KMS-11 (cell line): ENCODE results near the gene FIGLA.

Source experiments
- H2AFZ ChIP-seq: fragments of 200-600 bp; sonication (generic); 2 replicates; pipeline ENCODE4 v1.6.1; 2016; ENCODE audit warnings: antibody characterized with exemption, mixed run types, low read depth
- H3K27ac ChIP-seq: fragments of 200-600 bp; sonication (generic); 2 replicates; pipeline ENCODE4 v1.6.1; 2016; ENCODE audit warnings: mild to moderate bottlenecking, mixed run types
- H3K27me3 ChIP-seq: fragments of 200-600 bp; sonication (generic); 2 replicates; pipeline ENCODE4 v1.6.1; 2017; ENCODE audit warnings: mild to moderate bottlenecking, low read depth, mixed run types, moderate library complexity; ENCODE audit not compliant: insufficient read depth
- H3K36me3 ChIP-seq: fragments of 200-600 bp; sonication (generic); 2 replicates; pipeline ENCODE4 v1.6.1; 2017; ENCODE audit warnings: mild to moderate bottlenecking, mixed run types; ENCODE audit not compliant: insufficient read depth
- H3K4me1 ChIP-seq: fragments of 200-600 bp; sonication (generic); 2 replicates; pipeline ENCODE4 v1.6.1; 2016; ENCODE audit warnings: mild to moderate bottlenecking, low read depth, mixed run types; ENCODE audit not compliant: poor library complexity, severe bottlenecking
- H3K4me2 ChIP-seq: fragments of 200-600 bp; sonication (generic); 2 replicates; pipeline ENCODE4 v1.7.0; 2016; ENCODE audit warnings: mild to moderate bottlenecking, mixed run types
- H3K4me3 ChIP-seq: fragments of 200-600 bp; sonication (generic); IDR thresholded peaks from 2 replicates; pipeline ENCODE4 v1.6.1; 2017; ENCODE audit warnings: low read depth, low read length, mixed read lengths; ENCODE audit not compliant: insufficient read depth
- H3K79me2 ChIP-seq: fragments of 200-600 bp; sonication (generic); 2 replicates; pipeline ENCODE4 v1.6.1; 2016; ENCODE audit warnings: low read depth, mixed run types; ENCODE audit not compliant: insufficient read depth
- H3K9ac ChIP-seq: fragments of 200-600 bp; sonication (generic); 2 replicates; pipeline ENCODE4 v1.6.1; 2016; ENCODE audit warnings: mild to moderate bottlenecking, mixed run types
- H4K20me1 ChIP-seq: fragments of 200-600 bp; sonication (generic); 2 replicates; pipeline ENCODE4 v1.6.1; 2016; ENCODE audit warnings: mild to moderate bottlenecking, mixed run types; ENCODE audit not compliant: insufficient read depth
- TF ChIP-seq, protein P1 (sequence below): fragments of 200-600 bp; sonication (generic); conservative IDR thresholded peaks from 2 replicates; pipeline ENCODE4 v1.6.1; 2017; ENCODE audit warnings: low read depth, mild to moderate bottlenecking, antibody characterized with exemption, low read length, moderate library complexity, mixed read lengths

The FIGLA gene

DNA sequence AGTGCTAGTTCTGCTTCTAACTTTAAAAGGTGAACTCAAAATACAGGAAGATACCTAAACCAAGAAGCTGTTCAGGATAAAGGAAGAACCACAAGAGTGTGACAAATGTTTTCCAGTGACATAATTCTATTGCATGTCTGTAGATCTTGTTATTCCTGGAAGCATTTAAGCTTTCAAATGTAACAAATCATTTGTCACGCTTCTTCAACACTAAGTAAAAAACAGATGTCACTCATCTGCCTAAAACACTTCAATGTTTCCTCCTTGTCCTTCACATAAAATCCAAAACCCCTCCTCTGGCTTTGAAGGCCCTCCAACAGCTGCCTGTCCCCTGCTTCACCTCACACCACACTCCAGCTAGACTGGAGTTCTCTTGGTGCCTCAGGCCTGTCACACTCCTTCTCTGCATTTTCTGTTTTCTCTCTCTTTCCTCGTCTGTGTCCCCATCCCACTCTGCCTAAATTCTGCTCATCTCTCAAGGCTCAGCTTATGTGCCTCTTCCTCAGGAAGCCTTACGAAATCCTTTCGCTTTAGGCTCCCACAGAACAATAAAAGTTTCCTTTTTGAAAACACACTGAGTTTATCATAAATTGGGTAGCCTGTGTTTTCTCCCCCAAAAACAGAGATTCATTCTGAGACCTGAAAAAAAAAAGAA, 36.4 kb upstream of the FIGLA start:
- Histone ChIP-seq H3K27me3 (no peaks in the 10 kb centered on the region), H4K20me1 (no peaks in the 10 kb centered on the region), H3K27ac (no peak overlapping the region), H3K4me2 (no peak overlapping the region), H2AFZ (no peak overlapping the region), H3K4me3 (no peak overlapping the region), H3K9ac (no peak overlapping the region), H3K36me3 (no peaks in the 10 kb centered on the region), H3K79me2 (no peaks in the 10 kb centered on the region), H3K4me1 (peaks cover 13% of the 10 kb centered on the region)
- TF ChIP-seq, protein P1, sequence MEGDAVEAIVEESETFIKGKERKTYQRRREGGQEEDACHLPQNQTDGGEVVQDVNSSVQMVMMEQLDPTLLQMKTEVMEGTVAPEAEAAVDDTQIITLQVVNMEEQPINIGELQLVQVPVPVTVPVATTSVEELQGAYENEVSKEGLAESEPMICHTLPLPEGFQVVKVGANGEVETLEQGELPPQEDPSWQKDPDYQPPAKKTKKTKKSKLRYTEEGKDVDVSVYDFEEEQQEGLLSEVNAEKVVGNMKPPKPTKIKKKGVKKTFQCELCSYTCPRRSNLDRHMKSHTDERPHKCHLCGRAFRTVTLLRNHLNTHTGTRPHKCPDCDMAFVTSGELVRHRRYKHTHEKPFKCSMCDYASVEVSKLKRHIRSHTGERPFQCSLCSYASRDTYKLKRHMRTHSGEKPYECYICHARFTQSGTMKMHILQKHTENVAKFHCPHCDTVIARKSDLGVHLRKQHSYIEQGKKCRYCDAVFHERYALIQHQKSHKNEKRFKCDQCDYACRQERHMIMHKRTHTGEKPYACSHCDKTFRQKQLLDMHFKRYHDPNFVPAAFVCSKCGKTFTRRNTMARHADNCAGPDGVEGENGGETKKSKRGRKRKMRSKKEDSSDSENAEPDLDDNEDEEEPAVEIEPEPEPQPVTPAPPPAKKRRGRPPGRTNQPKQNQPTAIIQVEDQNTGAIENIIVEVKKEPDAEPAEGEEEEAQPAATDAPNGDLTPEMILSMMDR = no peak

DNA sequence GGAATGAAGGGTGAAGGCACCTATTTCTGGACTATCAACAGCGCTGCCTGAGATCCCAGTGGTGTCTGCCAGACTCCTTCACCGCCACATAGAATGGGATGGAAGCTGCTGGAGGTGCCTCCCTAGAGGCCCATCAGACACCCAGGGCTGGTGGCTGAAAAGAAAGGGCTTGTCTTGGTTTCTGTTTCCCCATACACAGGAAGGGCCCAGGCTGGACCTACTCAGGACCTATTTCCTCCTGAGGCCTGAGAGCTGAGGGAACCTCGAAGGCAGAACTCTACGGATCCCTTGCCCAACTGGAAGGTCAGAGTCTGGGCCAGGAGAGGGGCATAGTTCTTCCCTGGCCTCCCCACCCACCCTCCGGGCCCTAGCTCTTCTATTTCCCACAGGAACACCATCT, 32.8 kb upstream of the FIGLA start:
- no peak overlapping the region for H3K9ac ChIP-seq
- peaks cover 4% of the 10 kb centered on the region for H3K4me1 ChIP-seq
- no peak overlapping the region for H3K4me2 ChIP-seq
- H2AFZ ChIP-seq = no peak overlapping the region
- H3K36me3 ChIP-seq = no peaks in the 10 kb centered on the region
- no peaks in the 10 kb centered on the region for H3K79me2 ChIP-seq
- TF ChIP-seq, protein P1 = no peak
- H3K4me3 ChIP-seq = no peak overlapping the region
- no peaks in the 10 kb centered on the region for H4K20me1 ChIP-seq
- H3K27ac ChIP-seq = no peak overlapping the region
- H3K27me3 ChIP-seq = no peaks in the 10 kb centered on the region

DNA sequence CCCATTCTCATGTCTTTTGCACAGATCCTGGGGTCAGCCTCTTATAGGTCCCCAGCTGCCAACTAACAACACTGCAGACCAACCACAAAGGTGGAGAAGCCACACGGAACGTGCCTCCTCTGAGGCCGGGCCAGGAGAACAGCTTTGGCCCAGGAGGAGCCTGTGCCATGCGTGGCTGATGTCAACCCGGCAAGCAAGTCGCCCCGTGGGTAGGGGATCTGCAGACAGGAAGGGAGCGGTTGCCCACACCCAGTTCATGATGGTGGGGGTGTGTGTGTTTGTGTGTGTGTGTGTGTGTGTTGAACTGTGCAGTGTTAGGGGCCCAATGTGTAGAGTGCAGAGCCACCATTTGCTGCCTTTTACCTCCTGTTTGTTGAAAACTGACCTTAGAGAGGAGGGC, 32.4 kb upstream of the FIGLA start:
- TF ChIP-seq, protein P1 = no peak
- H3K27me3 ChIP-seq = no peaks in the 10 kb centered on the region
- H4K20me1 ChIP-seq = no peaks in the 10 kb centered on the region
- H3K36me3 ChIP-seq = no peaks in the 10 kb centered on the region
- no peak overlapping the region for H2AFZ ChIP-seq
- no peak overlapping the region for H3K9ac ChIP-seq
- no peaks in the 10 kb centered on the region for H3K79me2 ChIP-seq
- H3K4me3 ChIP-seq = no peak overlapping the region
- H3K27ac ChIP-seq = no peak overlapping the region
- no peaks in the 10 kb centered on the region for H3K4me1 ChIP-seq
- H3K4me2 ChIP-seq = no peak overlapping the region

DNA sequence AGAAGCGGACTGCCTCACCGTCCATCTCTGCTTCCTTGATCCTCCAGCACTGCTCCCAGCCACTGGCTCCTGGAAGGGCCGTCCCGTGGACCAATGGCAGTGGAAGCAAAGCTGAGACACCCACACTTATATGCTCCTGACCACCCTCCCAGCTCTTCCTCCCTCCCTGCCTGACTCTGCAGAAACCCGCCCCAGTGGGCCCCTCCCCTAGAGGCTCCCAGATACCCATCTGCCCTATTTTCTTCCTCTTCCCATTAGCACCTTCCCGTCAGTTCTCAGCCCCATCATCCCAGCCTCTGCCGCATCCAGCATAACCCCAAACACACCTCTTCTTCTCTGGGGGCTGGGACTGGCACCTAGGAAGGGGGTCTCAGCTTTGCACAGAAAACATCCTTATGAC, 30.1 kb upstream of the FIGLA start, which contains the start of gene CLEC4F:
CLEC4F (minus strand) TSS at position 101 of the 400 bp plus-strand sequence; CDS start at position 25, 76 bp downstream.
- H4K20me1 ChIP-seq = no peaks in the 10 kb centered on the region
- no peak within 1 kb of the TSS for H3K27ac ChIP-seq
- H3K4me1 ChIP-seq = no peaks in the 10 kb centered on the region
- TF ChIP-seq, protein P1 = no peak
- no peak within 1 kb of the TSS for H3K4me3 ChIP-seq
- H3K36me3 ChIP-seq = no peaks in the 10 kb centered on the region
- no peak within 1 kb of the TSS for H3K4me2 ChIP-seq
- no peak within 1 kb of the TSS for H2AFZ ChIP-seq
- no peaks in the 10 kb centered on the region for H3K79me2 ChIP-seq
- no peak within 1 kb of the TSS for H3K9ac ChIP-seq
- H3K27me3 ChIP-seq = no peaks in the 10 kb centered on the region
